ENCODE results near the gene ADARB2. TPM values are rescaled to one million over a fixed set of nuclear protein-coding genes. Genes with fewer than 3 reads are reported as not detected.

The ADARB2 gene
- total and polyA plus RNA-seq, 4 donors = 0.55 to 0.70 (median 0.59) TPM; not detected in 1

GRCh38 chr10:1577373-1577770 is 160.0 kb downstream of the ADARB2 start:
- H3K27me3 ChIP-seq (ENCODE audit: control insufficient read depth in 4 of 4, insufficient read depth in 4 of 4, low read length in 3 of 4) = peaks cover 0 to 3% (median 0%) of the 10 kb centered on the region in 4 donors
- H3K4me1 ChIP-seq (ENCODE audit: control insufficient read depth in 4 of 4, insufficient read depth in 4 of 4, low read length in 3 of 4) = no peaks in the 10 kb centered on the region
- TF ChIP-seq MAX (IDR thresholded peaks at IDR 0.05) = no peak
- TF ChIP-seq EGR1 (IDR thresholded peaks at IDR 0.05; ENCODE audit: low read depth in 2 of 2) = no peak
- TF ChIP-seq FOXA2 (IDR thresholded peaks at IDR 0.05) = no peak
- no peak for TF ChIP-seq CTCF (IDR thresholded peaks at IDR 0.05; ENCODE audit: low read depth, low read length, missing input control)
- no peak for TF ChIP-seq RAD21 (IDR thresholded peaks at IDR 0.05)
- no peak for TF ChIP-seq RXRA (IDR thresholded peaks at IDR 0.05)
- no peak for TF ChIP-seq GABPA (IDR thresholded peaks at IDR 0.05 in 1 of 2, conservative IDR thresholded peaks at IDR 0.05 in 1 of 2)
- no peaks in the 10 kb centered on the region for H3K9me3 ChIP-seq (ENCODE audit: control insufficient read depth in 4 of 4, low read length in 3 of 4)
- no peak overlapping the region for H3K4me3 ChIP-seq (ENCODE audit: low read depth in 1 of 3, low read length in 3 of 3)
- H3K27ac ChIP-seq (ENCODE audit: low read depth in 1 of 2, low read length in 2 of 2) = no peak overlapping the region
- no peak for DNase-seq (ENCODE audit: low spot score)
- H3K36me3 ChIP-seq (ENCODE audit: control insufficient read depth in 4 of 4, insufficient read depth in 3 of 4, low read depth in 1 of 4, low read length in 3 of 4) = no peaks in the 10 kb centered on the region
- no peak overlapping the region for H3K9ac ChIP-seq (ENCODE audit: low read depth in 1 of 2, low read length in 2 of 2)
- WGBS = 83% methylated on average over 9 of the region's 9 CpGs

GRCh38 chr10:1576467-1577372 is 160.6 kb downstream of the ADARB2 start:
- no peak for DNase-seq (ENCODE audit: low spot score)
- Histone ChIP-seq H3K36me3 (ENCODE audit: control insufficient read depth in 4 of 4, insufficient read depth in 3 of 4, low read depth in 1 of 4, low read length in 3 of 4) (no peaks in the 10 kb centered on the region), H3K4me1 (ENCODE audit: control insufficient read depth in 4 of 4, insufficient read depth in 4 of 4, low read length in 3 of 4) (no peaks in the 10 kb centered on the region), H3K9me3 (ENCODE audit: control insufficient read depth in 4 of 4, low read length in 3 of 4) (no peaks in the 10 kb centered on the region), H3K9ac (ENCODE audit: low read depth in 1 of 2, low read length in 2 of 2) (no peak overlapping the region), H3K4me3 (ENCODE audit: low read depth in 1 of 3, low read length in 3 of 3) (no peak overlapping the region), H3K27me3 (ENCODE audit: control insufficient read depth in 4 of 4, insufficient read depth in 4 of 4, low read length in 3 of 4) (peaks cover 0 to 3% (median 0%) of the 10 kb centered on the region in 4 donors), H3K27ac (ENCODE audit: low read depth in 1 of 2, low read length in 2 of 2) (no peak overlapping the region)
- TF ChIP-seq YY1 (IDR thresholded peaks at IDR 0.05) = no peak
- no peak for TF ChIP-seq TAF1 (conservative IDR thresholded peaks at IDR 0.05)
- WGBS = 81% methylated on average over 16 of the region's 16 CpGs

GRCh38 chr10:1575481-1576244 is 161.7 kb downstream of the ADARB2 start:
- Histone ChIP-seq H3K4me3 (ENCODE audit: low read depth in 1 of 3, low read length in 3 of 3) (no peak overlapping the region), H3K27me3 (ENCODE audit: control insufficient read depth in 4 of 4, insufficient read depth in 4 of 4, low read length in 3 of 4) (no peaks in the 10 kb centered on the region), H3K4me1 (ENCODE audit: control insufficient read depth in 4 of 4, insufficient read depth in 4 of 4, low read length in 3 of 4) (no peaks in the 10 kb centered on the region), H3K27ac (ENCODE audit: low read depth in 1 of 2, low read length in 2 of 2) (no peak overlapping the region), H3K9me3 (ENCODE audit: control insufficient read depth in 4 of 4, low read length in 3 of 4) (no peaks in the 10 kb centered on the region), H3K36me3 (ENCODE audit: control insufficient read depth in 4 of 4, insufficient read depth in 3 of 4, low read depth in 1 of 4, low read length in 3 of 4) (no peaks in the 10 kb centered on the region), H3K9ac (ENCODE audit: low read depth in 1 of 2, low read length in 2 of 2) (no peak overlapping the region)
- 57% methylated on average over 13 of the region's 13 CpGs for WGBS
- DNase-seq (ENCODE audit: low spot score) = no peak
- no peak for TF ChIP-seq FOXA1 (IDR thresholded peaks at IDR 0.05)
- no peak for TF ChIP-seq HNF4A (conservative IDR thresholded peaks at IDR 0.05)
- no peak for TF ChIP-seq NR2F2 (IDR thresholded peaks at IDR 0.05)
- no peak for TF ChIP-seq HNF4G (IDR thresholded peaks at IDR 0.05)
- TF ChIP-seq JUND (IDR thresholded peaks at IDR 0.05) = no peak
- no peak for TF ChIP-seq ZBTB33 (IDR thresholded peaks at IDR 0.05)
- TF ChIP-seq EGR1 (IDR thresholded peaks at IDR 0.05; ENCODE audit: low read depth in 2 of 2) = no peak
- no peak for TF ChIP-seq CTCF (IDR thresholded peaks at IDR 0.05; ENCODE audit: low read depth, low read length, missing input control)
